GM12878 (cell line): ENCODE measurements around the gene ISY1.
"Not testable (repeated sequence)": the region's sequence is repeated elsewhere in the genome, so short reads cannot be mapped to it uniquely, and the experiment has no call there.

Experiments
- CHD1 ChIP-seq: IDR thresholded peaks from 2 replicates; pipeline ENCODE4 v1.6.1; 2012; ENCODE audit warnings: low read depth, low read length, improper control_type of control experiment
- POLR2AphosphoS5 ChIP-seq: IDR thresholded peaks from 2 replicates; pipeline ENCODE4 v1.6.1; 2011; ENCODE audit warnings: mild to moderate bottlenecking, low read length, inconsistent platforms
- SMC3 ChIP-seq: IDR thresholded peaks from 2 replicates; pipeline ENCODE4 v1.6.1; 2011; ENCODE audit warnings: low read length, improper control_type of control experiment, borderline replicate concordance
- SP1 ChIP-seq: IDR thresholded peaks from one replicate; pipeline ENCODE4 v1.6.1; 2011; ENCODE audit warnings: low read depth, low read length
- SRF ChIP-seq, 2 experiments: IDR thresholded peaks; 2 replicates each; pipeline ENCODE4 v1.6.1; 2011; ENCODE audit warnings: low read depth in 2 of 2, low read length in 2 of 2, mild to moderate bottlenecking in 1 of 2, moderate library complexity in 1 of 2
- ZZZ3 ChIP-seq: IDR thresholded peaks from 2 replicates; pipeline ENCODE4 v1.6.1; 2011; ENCODE audit warnings: low read depth; ENCODE audit not compliant: control insufficient read depth, insufficient read length
- TF ChIP-seq, protein P1 (sequence below): IDR thresholded peaks from 2 replicates; pipeline ENCODE4 v1.6.1; 2012; ENCODE audit warnings: mild to moderate bottlenecking, low read depth, low read length
- TF ChIP-seq, protein P2 (sequence below), 3 experiments: IDR thresholded peaks in 2 of 3; conservative IDR thresholded peaks in 1 of 3; 2 replicates each; pipeline ENCODE4 v1.5.1; 2011; ENCODE audit warnings: low read depth in 3 of 3, low read length in 3 of 3, mild to moderate bottlenecking in 3 of 3, control low read depth in 2 of 3, moderate library complexity in 2 of 3, inconsistent platforms in 1 of 3, mixed read lengths in 1 of 3; ENCODE audit not compliant: control insufficient read depth in 2 of 3, insufficient read depth in 1 of 3; ENCODE audit errors: extremely low read depth in 1 of 3
- TF ChIP-seq, protein P3 (sequence below): fragments of 450-650 bp; IDR thresholded peaks from 2 replicates; pipeline ENCODE4 v1.6.1; 2018; ENCODE audit warnings: mild to moderate bottlenecking, low read depth, moderate library complexity; ENCODE audit not compliant: partially characterized antibody

DNA sequence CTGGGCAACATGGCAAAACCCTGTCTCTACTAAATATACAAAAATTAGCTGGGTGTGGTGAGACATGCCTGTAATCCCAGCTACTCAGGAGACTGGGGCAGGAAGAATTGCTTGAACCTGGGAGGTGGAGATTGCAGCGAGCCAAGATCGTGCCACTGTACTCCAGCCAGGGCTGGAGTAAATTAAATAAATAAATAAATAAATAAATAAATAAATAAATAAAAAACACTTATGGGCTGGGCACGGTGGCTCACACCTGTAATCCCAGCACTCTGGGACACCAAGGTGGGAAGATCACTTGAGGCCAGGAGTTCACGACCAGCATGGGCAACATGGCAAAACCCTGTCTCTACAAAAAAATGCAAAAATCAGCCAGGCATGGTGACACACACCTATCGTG is 19.9 kb downstream of the ISY1 start:
- TF ChIP-seq, protein P1, sequence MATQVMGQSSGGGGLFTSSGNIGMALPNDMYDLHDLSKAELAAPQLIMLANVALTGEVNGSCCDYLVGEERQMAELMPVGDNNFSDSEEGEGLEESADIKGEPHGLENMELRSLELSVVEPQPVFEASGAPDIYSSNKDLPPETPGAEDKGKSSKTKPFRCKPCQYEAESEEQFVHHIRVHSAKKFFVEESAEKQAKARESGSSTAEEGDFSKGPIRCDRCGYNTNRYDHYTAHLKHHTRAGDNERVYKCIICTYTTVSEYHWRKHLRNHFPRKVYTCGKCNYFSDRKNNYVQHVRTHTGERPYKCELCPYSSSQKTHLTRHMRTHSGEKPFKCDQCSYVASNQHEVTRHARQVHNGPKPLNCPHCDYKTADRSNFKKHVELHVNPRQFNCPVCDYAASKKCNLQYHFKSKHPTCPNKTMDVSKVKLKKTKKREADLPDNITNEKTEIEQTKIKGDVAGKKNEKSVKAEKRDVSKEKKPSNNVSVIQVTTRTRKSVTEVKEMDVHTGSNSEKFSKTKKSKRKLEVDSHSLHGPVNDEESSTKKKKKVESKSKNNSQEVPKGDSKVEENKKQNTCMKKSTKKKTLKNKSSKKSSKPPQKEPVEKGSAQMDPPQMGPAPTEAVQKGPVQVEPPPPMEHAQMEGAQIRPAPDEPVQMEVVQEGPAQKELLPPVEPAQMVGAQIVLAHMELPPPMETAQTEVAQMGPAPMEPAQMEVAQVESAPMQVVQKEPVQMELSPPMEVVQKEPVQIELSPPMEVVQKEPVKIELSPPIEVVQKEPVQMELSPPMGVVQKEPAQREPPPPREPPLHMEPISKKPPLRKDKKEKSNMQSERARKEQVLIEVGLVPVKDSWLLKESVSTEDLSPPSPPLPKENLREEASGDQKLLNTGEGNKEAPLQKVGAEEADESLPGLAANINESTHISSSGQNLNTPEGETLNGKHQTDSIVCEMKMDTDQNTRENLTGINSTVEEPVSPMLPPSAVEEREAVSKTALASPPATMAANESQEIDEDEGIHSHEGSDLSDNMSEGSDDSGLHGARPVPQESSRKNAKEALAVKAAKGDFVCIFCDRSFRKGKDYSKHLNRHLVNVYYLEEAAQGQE: not testable (repeated sequence)
- TF ChIP-seq, protein P2, sequence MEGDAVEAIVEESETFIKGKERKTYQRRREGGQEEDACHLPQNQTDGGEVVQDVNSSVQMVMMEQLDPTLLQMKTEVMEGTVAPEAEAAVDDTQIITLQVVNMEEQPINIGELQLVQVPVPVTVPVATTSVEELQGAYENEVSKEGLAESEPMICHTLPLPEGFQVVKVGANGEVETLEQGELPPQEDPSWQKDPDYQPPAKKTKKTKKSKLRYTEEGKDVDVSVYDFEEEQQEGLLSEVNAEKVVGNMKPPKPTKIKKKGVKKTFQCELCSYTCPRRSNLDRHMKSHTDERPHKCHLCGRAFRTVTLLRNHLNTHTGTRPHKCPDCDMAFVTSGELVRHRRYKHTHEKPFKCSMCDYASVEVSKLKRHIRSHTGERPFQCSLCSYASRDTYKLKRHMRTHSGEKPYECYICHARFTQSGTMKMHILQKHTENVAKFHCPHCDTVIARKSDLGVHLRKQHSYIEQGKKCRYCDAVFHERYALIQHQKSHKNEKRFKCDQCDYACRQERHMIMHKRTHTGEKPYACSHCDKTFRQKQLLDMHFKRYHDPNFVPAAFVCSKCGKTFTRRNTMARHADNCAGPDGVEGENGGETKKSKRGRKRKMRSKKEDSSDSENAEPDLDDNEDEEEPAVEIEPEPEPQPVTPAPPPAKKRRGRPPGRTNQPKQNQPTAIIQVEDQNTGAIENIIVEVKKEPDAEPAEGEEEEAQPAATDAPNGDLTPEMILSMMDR (IDR thresholded peaks at IDR 0.05 in 2 of 3, conservative IDR thresholded peaks at IDR 0.05 in 1 of 3; ENCODE audit: control insufficient read depth in 2 of 3, extremely low read depth in 1 of 3, insufficient read depth in 1 of 3, low read depth in 3 of 3, low read length in 3 of 3): not testable (repeated sequence)
- TF ChIP-seq POLR2AphosphoS5; SRF (IDR thresholded peaks at IDR 0.05; ENCODE audit: low read depth in 2 of 2, low read length in 2 of 2); SMC3; CHD1; SP1; ZZZ3: not testable (repeated sequence)
- TF ChIP-seq, protein P3, sequence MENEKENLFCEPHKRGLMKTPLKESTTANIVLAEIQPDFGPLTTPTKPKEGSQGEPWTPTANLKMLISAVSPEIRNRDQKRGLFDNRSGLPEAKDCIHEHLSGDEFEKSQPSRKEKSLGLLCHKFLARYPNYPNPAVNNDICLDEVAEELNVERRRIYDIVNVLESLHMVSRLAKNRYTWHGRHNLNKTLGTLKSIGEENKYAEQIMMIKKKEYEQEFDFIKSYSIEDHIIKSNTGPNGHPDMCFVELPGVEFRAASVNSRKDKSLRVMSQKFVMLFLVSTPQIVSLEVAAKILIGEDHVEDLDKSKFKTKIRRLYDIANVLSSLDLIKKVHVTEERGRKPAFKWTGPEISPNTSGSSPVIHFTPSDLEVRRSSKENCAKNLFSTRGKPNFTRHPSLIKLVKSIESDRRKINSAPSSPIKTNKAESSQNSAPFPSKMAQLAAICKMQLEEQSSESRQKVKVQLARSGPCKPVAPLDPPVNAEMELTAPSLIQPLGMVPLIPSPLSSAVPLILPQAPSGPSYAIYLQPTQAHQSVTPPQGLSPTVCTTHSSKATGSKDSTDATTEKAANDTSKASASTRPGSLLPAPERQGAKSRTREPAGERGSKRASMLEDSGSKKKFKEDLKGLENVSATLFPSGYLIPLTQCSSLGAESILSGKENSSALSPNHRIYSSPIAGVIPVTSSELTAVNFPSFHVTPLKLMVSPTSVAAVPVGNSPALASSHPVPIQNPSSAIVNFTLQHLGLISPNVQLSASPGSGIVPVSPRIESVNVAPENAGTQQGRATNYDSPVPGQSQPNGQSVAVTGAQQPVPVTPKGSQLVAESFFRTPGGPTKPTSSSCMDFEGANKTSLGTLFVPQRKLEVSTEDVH: not testable (repeated sequence)
